ENCODE results near the gene GPR162.

GPR162 gene

DNA sequence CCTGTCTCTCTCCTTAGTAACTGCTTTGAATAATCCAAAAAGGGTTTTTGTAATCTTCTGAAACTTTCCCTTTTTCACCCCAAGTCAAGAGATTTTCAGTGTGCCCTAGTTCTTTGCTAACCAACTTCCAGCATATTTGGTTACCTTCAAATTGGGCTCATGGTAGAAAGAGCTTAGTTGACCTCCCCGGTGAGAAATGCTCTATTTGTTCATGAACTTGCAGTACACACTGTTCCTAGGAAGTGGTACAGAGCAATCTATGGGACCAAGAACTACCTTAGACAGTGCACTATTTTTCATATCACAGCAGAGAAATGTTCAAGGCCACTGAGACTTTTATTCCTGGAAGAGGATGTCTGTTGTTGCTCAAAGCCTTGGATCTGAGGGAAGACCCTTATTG lies 32.0 kb downstream of the GPR162 start:
- no peak for TF ChIP-seq L3MBTL2 (conservative IDR thresholded peaks at IDR 0.05)
- TF ChIP-seq, protein P1, sequence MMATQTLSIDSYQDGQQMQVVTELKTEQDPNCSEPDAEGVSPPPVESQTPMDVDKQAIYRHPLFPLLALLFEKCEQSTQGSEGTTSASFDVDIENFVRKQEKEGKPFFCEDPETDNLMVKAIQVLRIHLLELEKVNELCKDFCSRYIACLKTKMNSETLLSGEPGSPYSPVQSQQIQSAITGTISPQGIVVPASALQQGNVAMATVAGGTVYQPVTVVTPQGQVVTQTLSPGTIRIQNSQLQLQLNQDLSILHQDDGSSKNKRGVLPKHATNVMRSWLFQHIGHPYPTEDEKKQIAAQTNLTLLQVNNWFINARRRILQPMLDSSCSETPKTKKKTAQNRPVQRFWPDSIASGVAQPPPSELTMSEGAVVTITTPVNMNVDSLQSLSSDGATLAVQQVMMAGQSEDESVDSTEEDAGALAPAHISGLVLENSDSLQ (IDR thresholded peaks at IDR 0.05), result no peak
- TF ChIP-seq FOXA1 (IDR thresholded peaks at IDR 0.05), result no peak
- no peak for TF ChIP-seq ZNF384 (IDR thresholded peaks at IDR 0.05)
- no peak for TF ChIP-seq SP1 (IDR thresholded peaks at IDR 0.05)
- no peak for TF ChIP-seq FOXM1 (IDR thresholded peaks at IDR 0.05; ENCODE audit: borderline replicate concordance)
- TF ChIP-seq ARNT (IDR thresholded peaks at IDR 0.05), result no peak
- no peak for TF ChIP-seq HDGF (IDR thresholded peaks at IDR 0.05; ENCODE audit: borderline replicate concordance)
- TF ChIP-seq ELF4 (IDR thresholded peaks at IDR 0.05), result no peak
- no peak for TF ChIP-seq CTBP1 (IDR thresholded peaks at IDR 0.05; ENCODE audit: borderline replicate concordance)
- TF ChIP-seq LEF1 (IDR thresholded peaks at IDR 0.05; ENCODE audit: borderline replicate concordance), result no peak
- TF ChIP-seq NFRKB (IDR thresholded peaks at IDR 0.05), result no peak
- no peak for TF ChIP-seq TARDBP (IDR thresholded peaks at IDR 0.05)
- no peak for TF ChIP-seq SUZ12 (IDR thresholded peaks at IDR 0.05)

DNA sequence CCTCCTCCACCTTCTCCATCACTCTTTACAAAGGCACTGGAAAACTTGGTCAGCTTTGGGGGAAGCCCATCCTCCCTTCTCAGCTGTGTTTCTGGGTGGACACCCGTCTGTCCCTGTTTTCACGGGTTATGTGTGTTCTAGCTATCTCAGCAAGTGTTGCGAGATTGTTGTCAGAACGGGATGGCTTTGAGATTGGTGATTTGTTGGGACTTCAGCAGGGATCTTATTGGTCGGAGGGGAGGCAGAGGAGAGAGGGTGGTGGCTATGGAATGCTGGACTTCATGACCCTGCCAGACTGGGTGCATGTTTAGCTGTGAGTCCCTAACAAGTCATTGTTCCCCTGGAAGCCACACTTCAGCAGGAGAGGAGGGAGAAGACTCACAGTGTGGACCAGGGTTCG lies 32.4 kb downstream of the GPR162 start:
- no peak for DNase-seq (ENCODE audit: extremely low spot score)
- ChIA-PET CTCF (interaction anchor here (0.6 to 3.1 kb wide), 4 partner anchors 15 to 297 kb away, joined by 3 to 28 read pairs (median 4); partner anchors contain the start of gene SPSB2), POLR2A (interaction anchor here (4.0 to 5.5 kb wide), 2 partner anchors 15 to 102 kb away, joined by 51 to 214 read pairs; partner anchors contain the start of genes MLF2, SPSB2 and TPI1)
- TF ChIP-seq ARNT (IDR thresholded peaks at IDR 0.05) (no peak), TARDBP (IDR thresholded peaks at IDR 0.05) (no peak), CTBP1 (IDR thresholded peaks at IDR 0.05; ENCODE audit: borderline replicate concordance) (no peak), ELF4 (IDR thresholded peaks at IDR 0.05) (no peak), ZNF384 (IDR thresholded peaks at IDR 0.05) (no peak), NFRKB (IDR thresholded peaks at IDR 0.05) (no peak), L3MBTL2 (conservative IDR thresholded peaks at IDR 0.05) (no peak), BHLHE40 (IDR thresholded peaks at IDR 0.05; ENCODE audit: borderline replicate concordance) (no peak), FOXK2 (IDR thresholded peaks at IDR 0.05) (no peak), FOXA1 (IDR thresholded peaks at IDR 0.05) (no peak), FOXM1 (IDR thresholded peaks at IDR 0.05; ENCODE audit: borderline replicate concordance) (no peak), LEF1 (IDR thresholded peaks at IDR 0.05; ENCODE audit: borderline replicate concordance) (no peak), HDGF (IDR thresholded peaks at IDR 0.05; ENCODE audit: borderline replicate concordance) (no peak), SUZ12 (IDR thresholded peaks at IDR 0.05) (no peak), SP1 (IDR thresholded peaks at IDR 0.05) (no peak)
- TF ChIP-seq, protein P1 (IDR thresholded peaks at IDR 0.05), result no peak

More for the DNA sequence above, 32.0 kb downstream of the GPR162 start:
- CTCF ChIA-PET, result interaction anchor here (1.1 to 3.9 kb wide), 4 partner anchors 16 to 239 kb away, joined by 3 to 28 read pairs (median 15); partner anchors contain the start of gene SPSB2
- no peak for DNase-seq (ENCODE audit: extremely low spot score)
- POLR2A ChIA-PET, result interaction anchor here (2.9 to 5.5 kb wide), 6 partner anchors 15 to 130 kb away, joined by 15 to 214 read pairs (median 44); partner anchors contain the start of genes C12orf57, COPS7A, MLF2 and P3H3

DNA sequence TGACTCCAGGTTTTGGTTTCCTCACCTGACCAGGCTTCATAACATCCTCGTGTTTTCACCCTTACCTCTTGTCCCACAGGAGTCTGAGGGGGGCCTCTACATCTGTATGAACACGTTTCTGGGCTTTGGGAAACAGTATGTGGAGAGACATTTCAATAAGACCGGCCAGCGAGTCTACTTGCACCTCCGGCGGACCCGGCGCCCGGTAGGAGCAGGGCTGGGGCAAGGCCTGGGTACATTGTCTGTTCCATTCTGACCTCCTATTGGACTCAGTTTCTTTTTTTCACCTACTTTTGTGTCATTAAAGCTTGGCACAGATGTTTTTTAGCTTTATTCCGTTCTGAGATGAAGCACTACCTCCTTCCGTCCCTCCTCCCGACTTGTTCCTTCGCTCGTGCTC lies 33.7 kb downstream of the GPR162 start:
- TF ChIP-seq SUZ12 (IDR thresholded peaks at IDR 0.05), result no peak
- TF ChIP-seq FOXK2 (IDR thresholded peaks at IDR 0.05), result no peak
- no peak for TF ChIP-seq TARDBP (IDR thresholded peaks at IDR 0.05)
- TF ChIP-seq FOXA1 (IDR thresholded peaks at IDR 0.05), result no peak
- no peak for TF ChIP-seq SP1 (IDR thresholded peaks at IDR 0.05)
- no peak for TF ChIP-seq FOXM1 (IDR thresholded peaks at IDR 0.05; ENCODE audit: borderline replicate concordance)
- TF ChIP-seq L3MBTL2 (conservative IDR thresholded peaks at IDR 0.05), result no peak
- TF ChIP-seq BHLHE40 (IDR thresholded peaks at IDR 0.05; ENCODE audit: borderline replicate concordance), result no peak
- TF ChIP-seq NFRKB (IDR thresholded peaks at IDR 0.05), result no peak
- TF ChIP-seq HDGF (IDR thresholded peaks at IDR 0.05; ENCODE audit: borderline replicate concordance), result no peak
- TF ChIP-seq CTBP1 (IDR thresholded peaks at IDR 0.05; ENCODE audit: borderline replicate concordance), result no peak
- no peak for TF ChIP-seq ELF4 (IDR thresholded peaks at IDR 0.05)
- TF ChIP-seq LEF1 (IDR thresholded peaks at IDR 0.05; ENCODE audit: borderline replicate concordance), result no peak
- no peak for TF ChIP-seq ZNF384 (IDR thresholded peaks at IDR 0.05)
- TF ChIP-seq, protein P1 (IDR thresholded peaks at IDR 0.05), result no peak
- TF ChIP-seq ARNT (IDR thresholded peaks at IDR 0.05), result no peak
- ChIA-PET POLR2A (interaction anchor here (5.5 kb wide), 1 partner anchor 13 kb away, joined by 214 read pairs; the partner anchor contains the start of genes SPSB2 and TPI1), CTCF (interaction anchor here (0.6 to 0.9 kb wide), 2 partner anchors 14 to 17 kb away, joined by 3 to 4 read pairs; partner anchors contain the start of gene SPSB2)
- no peak for DNase-seq (ENCODE audit: extremely low spot score)

DNA sequence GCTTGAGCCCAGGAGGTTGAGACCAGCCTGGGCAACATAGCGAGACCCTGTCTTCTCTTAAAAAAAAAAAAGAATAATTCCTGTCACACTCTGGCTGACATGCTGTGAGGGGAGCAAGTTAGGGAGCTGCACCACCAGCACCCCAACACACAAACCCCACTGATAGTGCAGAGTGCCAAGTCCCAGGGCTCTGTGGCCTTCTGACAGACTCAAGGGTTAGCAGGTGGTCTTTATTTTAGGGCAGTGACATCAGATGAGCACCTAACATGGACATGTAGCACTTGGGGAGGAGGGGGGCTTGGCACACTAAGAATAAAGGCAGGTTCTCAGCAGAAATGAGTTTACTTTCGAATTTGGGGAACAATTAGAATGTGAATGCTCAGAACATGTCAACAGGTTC lies 37.2 kb downstream of the GPR162 start:
- POLR2A ChIA-PET, result no interaction called here
- TF ChIP-seq HDGF (IDR thresholded peaks at IDR 0.05; ENCODE audit: borderline replicate concordance) (no peak), CTBP1 (IDR thresholded peaks at IDR 0.05; ENCODE audit: borderline replicate concordance) (no peak), SP1 (IDR thresholded peaks at IDR 0.05) (no peak), L3MBTL2 (conservative IDR thresholded peaks at IDR 0.05) (no peak), ARNT (IDR thresholded peaks at IDR 0.05) (no peak), LEF1 (IDR thresholded peaks at IDR 0.05; ENCODE audit: borderline replicate concordance) (no peak), BHLHE40 (IDR thresholded peaks at IDR 0.05; ENCODE audit: borderline replicate concordance) (no peak), TARDBP (IDR thresholded peaks at IDR 0.05) (no peak)
- no peak for DNase-seq (ENCODE audit: extremely low spot score)
- CTCF ChIA-PET, result no interaction called here

DNA sequence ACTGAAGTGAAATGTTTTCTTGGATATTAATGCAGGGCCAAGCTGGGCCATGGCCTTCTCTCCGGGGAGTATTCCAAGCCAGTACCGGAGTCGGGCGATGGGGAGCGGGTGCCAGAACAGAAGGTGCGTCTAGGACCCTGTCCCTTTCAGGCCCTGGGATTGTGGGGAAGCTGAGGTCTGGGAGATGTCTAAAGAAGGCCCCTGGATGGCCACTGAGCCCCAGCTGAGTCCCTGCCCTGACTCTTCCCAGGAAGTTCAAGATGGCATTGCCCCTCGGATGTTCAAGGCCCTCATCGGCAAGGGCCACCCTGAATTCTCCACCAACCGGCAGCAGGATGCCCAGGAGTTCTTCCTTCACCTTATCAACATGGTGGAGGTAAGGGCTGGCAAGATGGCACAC lies 38.5 kb downstream of the GPR162 start:
- DNase-seq (ENCODE audit: extremely low spot score), result no peak
- CTCF ChIA-PET, result no interaction called here
- POLR2A ChIA-PET, result interaction anchor here (0.7 kb wide), 1 partner anchor 9 kb away, joined by 3 read pairs; no protein-coding TSS in a partner anchor
- TF ChIP-seq FOXM1 (IDR thresholded peaks at IDR 0.05; ENCODE audit: borderline replicate concordance), result no peak
- TF ChIP-seq SP1 (IDR thresholded peaks at IDR 0.05), result no peak
- TF ChIP-seq TARDBP (IDR thresholded peaks at IDR 0.05), result no peak
- no peak for TF ChIP-seq NFRKB (IDR thresholded peaks at IDR 0.05)
- TF ChIP-seq, protein P1 (IDR thresholded peaks at IDR 0.05), result no peak
